ENCODE data around the gene NCKIPSD. TPM values are rescaled to one million over a fixed set of nuclear protein-coding genes. Genes with fewer than 3 reads are reported as not detected.

Gene NCKIPSD
- total RNA-seq, 1 donor from 2014 or later: 102 TPM

DNA sequence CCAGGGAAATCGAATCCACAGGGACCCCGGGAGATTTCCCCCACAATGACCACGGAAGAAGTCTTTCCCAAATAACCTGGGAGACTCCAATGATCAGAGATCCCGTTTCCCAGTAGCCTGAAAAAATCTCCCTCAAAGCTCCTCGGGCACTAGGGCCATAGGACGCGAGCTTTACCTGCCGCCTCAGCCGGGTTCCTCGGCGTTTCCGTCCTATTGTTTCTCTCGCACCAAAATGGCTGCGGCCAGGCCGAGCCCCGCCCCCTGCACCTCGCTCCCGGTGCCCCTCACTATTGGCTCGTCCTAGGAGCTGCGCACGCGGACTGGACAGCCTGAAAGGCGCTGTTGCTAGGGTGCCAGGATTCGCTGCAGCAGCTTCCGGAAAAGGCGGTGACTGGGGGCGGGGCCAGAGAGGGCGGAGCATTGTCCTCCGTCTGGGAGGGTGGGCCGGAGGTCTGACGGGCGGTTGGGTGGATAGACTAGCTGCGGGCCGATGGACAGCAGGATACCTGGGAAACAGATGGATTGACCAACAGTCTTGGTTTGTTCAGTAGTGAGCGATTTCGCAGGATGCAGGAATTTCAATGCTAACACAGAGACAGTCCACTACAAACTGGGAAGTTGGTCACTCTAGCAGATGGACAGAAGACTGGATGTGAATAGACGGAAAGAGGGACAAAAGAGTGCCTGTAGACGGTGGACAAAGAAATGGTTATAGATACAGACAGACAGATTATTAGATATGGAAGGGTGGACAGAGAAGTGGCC, 31.4 kb upstream of the NCKIPSD start, which contains the start of gene IP6K2:
TSS of gene IP6K2 (minus strand) at position 240 of the 765 bp plus-strand sequence. CDS start 21,930 bp downstream, outside the sequence.
- intact Hi-C loops (cut with DNase I): loop anchor here (1.0 to 5.0 kb wide), 4 partner anchors 23 to 200 kb away; partner anchors contain the start of genes ARIH2 and NCKIPSD
- peaks cover 4 to 19% of the 10 kb centered on the region in 2 donors for H3K4me1 ChIP-seq
- TF ChIP-seq, protein P1, sequence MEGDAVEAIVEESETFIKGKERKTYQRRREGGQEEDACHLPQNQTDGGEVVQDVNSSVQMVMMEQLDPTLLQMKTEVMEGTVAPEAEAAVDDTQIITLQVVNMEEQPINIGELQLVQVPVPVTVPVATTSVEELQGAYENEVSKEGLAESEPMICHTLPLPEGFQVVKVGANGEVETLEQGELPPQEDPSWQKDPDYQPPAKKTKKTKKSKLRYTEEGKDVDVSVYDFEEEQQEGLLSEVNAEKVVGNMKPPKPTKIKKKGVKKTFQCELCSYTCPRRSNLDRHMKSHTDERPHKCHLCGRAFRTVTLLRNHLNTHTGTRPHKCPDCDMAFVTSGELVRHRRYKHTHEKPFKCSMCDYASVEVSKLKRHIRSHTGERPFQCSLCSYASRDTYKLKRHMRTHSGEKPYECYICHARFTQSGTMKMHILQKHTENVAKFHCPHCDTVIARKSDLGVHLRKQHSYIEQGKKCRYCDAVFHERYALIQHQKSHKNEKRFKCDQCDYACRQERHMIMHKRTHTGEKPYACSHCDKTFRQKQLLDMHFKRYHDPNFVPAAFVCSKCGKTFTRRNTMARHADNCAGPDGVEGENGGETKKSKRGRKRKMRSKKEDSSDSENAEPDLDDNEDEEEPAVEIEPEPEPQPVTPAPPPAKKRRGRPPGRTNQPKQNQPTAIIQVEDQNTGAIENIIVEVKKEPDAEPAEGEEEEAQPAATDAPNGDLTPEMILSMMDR (IDR thresholded peaks at IDR 0.05): no peak
- peaks cover 0 to 4% of the 10 kb centered on the region in 2 donors for H3K36me3 ChIP-seq
- DNase-seq (ENCODE audit: low spot score in 2 of 2): peak; percentile 94 to 99
- no peaks in the 10 kb centered on the region for H3K27me3 ChIP-seq
- no peaks in the 10 kb centered on the region for H3K9me3 ChIP-seq
- peak within 1 kb of the TSS; percentile 68 to 87 for H3K4me3 ChIP-seq
- H3K27ac ChIP-seq: peak within 1 kb of the TSS; percentile 71 to 79

DNA sequence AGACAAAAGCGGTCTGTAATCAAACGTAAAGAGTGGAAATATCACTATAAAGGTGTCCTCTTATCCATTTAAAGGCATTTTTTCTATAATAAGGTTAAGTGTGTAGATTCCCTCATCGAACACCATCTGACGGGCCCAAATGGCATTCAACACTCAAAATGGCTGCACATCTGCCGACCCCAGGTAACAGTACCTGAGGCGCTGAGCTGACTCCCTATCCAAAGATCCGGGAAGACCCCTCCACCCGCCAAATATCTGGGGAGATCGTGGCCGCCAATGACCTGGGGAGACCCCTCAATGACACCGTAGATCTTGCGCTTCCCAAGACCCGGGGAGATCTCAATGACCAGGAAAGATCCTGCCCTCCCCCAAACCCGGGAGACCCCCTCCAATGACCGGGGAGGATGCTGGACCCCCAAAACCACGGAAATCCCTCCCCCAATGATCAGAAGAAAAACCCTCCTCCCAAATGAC, 30.8 kb upstream of the NCKIPSD start:
- H3K4me1 ChIP-seq: peaks cover 4 to 19% of the 10 kb centered on the region in 2 donors
- peaks cover 0 to 4% of the 10 kb centered on the region in 2 donors for H3K36me3 ChIP-seq
- intact Hi-C loops (cut with DNase I): loop anchor here (2.0 to 5.0 kb wide), 2 partner anchors 24 to 201 kb away; partner anchors contain the start of gene ARIH2
- H3K27ac ChIP-seq: peak overlapping the region; percentile 71 to 79
- DNase-seq (ENCODE audit: low spot score in 2 of 2): no peak
- no peaks in the 10 kb centered on the region for H3K9me3 ChIP-seq
- peak overlapping the region; percentile 68 to 87 for H3K4me3 ChIP-seq
- TF ChIP-seq, protein P1 (IDR thresholded peaks at IDR 0.05): no peak
- H3K27me3 ChIP-seq: no peaks in the 10 kb centered on the region

DNA sequence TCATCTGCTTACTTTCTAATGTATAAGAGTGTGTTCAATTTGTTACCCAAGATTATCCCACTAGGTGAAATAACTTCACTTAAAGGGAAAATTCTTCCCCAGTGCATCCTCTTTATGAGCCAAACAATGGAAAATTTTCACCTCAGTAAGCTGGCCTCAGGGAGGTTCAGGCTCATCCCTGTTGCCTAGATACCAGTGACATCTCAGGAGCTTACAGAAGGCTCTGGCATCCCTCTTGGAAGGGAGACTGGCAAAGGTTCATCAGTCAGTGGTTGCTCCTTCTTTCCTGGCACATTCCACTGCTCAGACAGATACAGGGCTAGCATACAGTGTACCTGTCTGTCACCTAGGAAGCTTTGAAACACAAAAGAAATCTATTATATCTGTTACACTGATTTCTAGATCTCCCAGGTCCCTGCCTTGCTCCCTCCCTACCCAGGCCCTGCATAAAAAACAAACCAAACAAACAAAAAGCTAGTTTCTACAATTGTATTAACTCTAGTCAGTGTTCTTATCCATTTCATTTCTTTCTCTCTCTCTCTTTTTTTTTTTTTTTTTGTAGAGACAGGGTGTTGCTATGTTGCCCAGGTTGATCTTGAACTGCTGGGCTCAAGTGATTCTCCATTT, 29.6 kb upstream of the NCKIPSD start:
- Histone ChIP-seq H3K4me1 (peaks cover 4 to 19% of the 10 kb centered on the region in 2 donors), H3K36me3 (peaks cover 7 to 13% of the 10 kb centered on the region in 2 donors), H3K9me3 (no peaks in the 10 kb centered on the region), H3K27me3 (no peaks in the 10 kb centered on the region), H3K27ac (no peak overlapping the region), H3K4me3 (peak overlapping the region; percentile 68 to 87)
- TF ChIP-seq, protein P1 (IDR thresholded peaks at IDR 0.05): no peak
- no peak for DNase-seq (ENCODE audit: low spot score in 2 of 2)
- intact Hi-C loops (cut with DNase I): loop anchor here (5.0 kb wide), 1 partner anchor 202 kb away; the partner anchor contains the start of gene ARIH2

DNA sequence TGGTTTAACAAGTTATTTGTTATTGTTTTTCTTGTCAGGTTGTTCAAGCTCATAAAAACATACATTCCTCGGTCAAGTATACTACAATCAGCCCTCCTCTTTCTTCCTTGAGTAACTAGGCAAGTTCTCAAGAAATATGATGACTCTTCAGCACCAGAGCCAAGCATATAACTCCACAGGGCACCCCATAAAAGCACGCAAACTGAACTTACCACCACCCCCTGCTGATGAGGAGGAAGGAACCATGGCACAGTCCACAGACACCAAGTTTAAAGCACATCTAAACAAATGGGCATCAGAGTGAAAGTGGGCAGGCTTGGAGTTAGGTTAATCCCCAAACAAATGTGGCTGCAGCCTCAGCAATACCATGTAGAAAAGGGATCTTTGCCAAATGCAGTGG, 26.0 kb upstream of the NCKIPSD start:
- intact Hi-C loops (cut with DNase I): no loop called here
- TF ChIP-seq, protein P1 (IDR thresholded peaks at IDR 0.05): no peak
- no peaks in the 10 kb centered on the region for H3K9me3 ChIP-seq
- H3K27me3 ChIP-seq: no peaks in the 10 kb centered on the region
- peaks cover 4 to 23% of the 10 kb centered on the region in 2 donors for H3K4me1 ChIP-seq
- no peak overlapping the region for H3K27ac ChIP-seq
- no peak overlapping the region for H3K4me3 ChIP-seq
- H3K36me3 ChIP-seq: peaks cover 13 to 14% of the 10 kb centered on the region in 2 donors
- no peak for DNase-seq (ENCODE audit: low spot score in 2 of 2)

DNA sequence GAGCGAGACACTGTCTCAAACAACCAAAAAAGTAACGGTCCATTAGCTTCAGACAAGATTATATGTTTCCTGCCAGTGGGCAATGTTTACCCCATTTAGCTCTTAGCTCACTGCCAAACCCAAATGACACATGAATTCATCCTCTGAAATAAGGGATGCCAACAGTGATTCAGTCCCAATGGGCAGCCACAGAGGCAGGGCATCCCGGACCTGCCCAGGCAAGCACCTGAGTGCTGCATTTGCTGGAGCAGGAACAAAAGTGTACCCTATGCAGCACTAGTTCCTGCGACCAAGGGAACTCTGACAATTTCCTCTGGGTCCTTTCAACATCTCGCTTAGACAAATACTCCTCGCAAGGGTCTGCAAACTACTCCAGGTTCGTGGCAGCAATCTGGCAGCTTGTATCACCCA, 23.3 kb upstream of the NCKIPSD start:
- Histone ChIP-seq H3K27ac (peak overlapping the region; percentile 37 to 48), H3K36me3 (peaks cover 14 to 21% of the 10 kb centered on the region in 2 donors), H3K4me3 (no peak overlapping the region), H3K4me1 (peaks cover 0 to 13% of the 10 kb centered on the region in 2 donors), H3K9me3 (no peaks in the 10 kb centered on the region), H3K27me3 (no peaks in the 10 kb centered on the region)
- TF ChIP-seq, protein P1 (IDR thresholded peaks at IDR 0.05): no peak
- DNase-seq (ENCODE audit: low spot score in 2 of 2): no peak
- intact Hi-C loops (cut with DNase I): loop anchor here (5.0 kb wide), 1 partner anchor 33 kb away; no protein-coding TSS in a partner anchor
